ENCODE results near the gene TCF25. TPM values are rescaled to one million over a fixed set of nuclear protein-coding genes. Genes with fewer than 3 reads are reported as not detected.

TCF25 gene
- 100 to 1,000 TPM; 164 to 166 TPM for total RNA-seq

GRCh38 chr16:89873109-89873971 is at the start of gene TCF25:
TCF25 (plus strand) TSS chr16:89873592; CDS start chr16:89873668, 76 bp downstream.

GRCh38 chr16:89828199-89828869 is 45.1 kb upstream of the TCF25 start, which contains the start of gene SPIRE2:
SPIRE2 (plus strand) TSS chr16:89828475; CDS start chr16:89828551, 76 bp downstream.

GRCh38 chr16:89918453-89919347 is 45.3 kb downstream of the TCF25 start, which contains the start of gene MC1R:
MC1R (plus strand) TSS chr16:89918862; CDS start chr16:89919259, 397 bp downstream.

GRCh38 chr16:89922884-89923639 is 49.7 kb downstream of the TCF25 start, which contains the start of gene TUBB3:
TUBB3 (plus strand) TSS chr16:89923342; CDS start chr16:89923402, 60 bp downstream.

Other genes with a start within 250 kb of the TCF25 start
- 100 to 1,000 TPM; 107 to 146 TPM for gene CHMP1A, start 215.9 kb upstream of the TCF25 start, total RNA-seq
- gene SPATA33, start 215.8 kb upstream of the TCF25 start, total RNA-seq = 1 to 10 TPM; 1.7 to 4.0 TPM
- gene CDK10, start 186.9 kb upstream of the TCF25 start, total RNA-seq = 10 to 100 TPM; 24.8 to 27.6 TPM
- 10 to 100 TPM; 17.2 to 18.0 TPM for gene SPATA2L, start 171.9 kb upstream of the TCF25 start, total RNA-seq
- gene VPS9D1, start 152.7 kb upstream of the TCF25 start, total RNA-seq = 1 to 10 TPM; 3.7 to 6.5 TPM
- gene ZNF276, start 152.1 kb upstream of the TCF25 start, total RNA-seq = 10 to 100 TPM; 12.7 to 23.6 TPM
- 10 to 100 TPM; 12.4 to 39.6 TPM for gene FANCA, start 56.9 kb upstream of the TCF25 start, total RNA-seq
- 10 to 100 TPM in 1 of 2 donors, 1 to 10 TPM in 1; 5.9 to 10.3 TPM for gene SPIRE2, start 45.1 kb upstream of the TCF25 start, total RNA-seq
- gene MC1R, start 45.3 kb downstream of the TCF25 start, total RNA-seq = 10 to 100 TPM in 1 of 2 donors, 1 to 10 TPM in 1; 8.3 to 73.9 TPM
- gene TUBB3, start 49.8 kb downstream of the TCF25 start, total RNA-seq = 100 to 1,000 TPM; 126 to 473 TPM
- 10 to 100 TPM; 58.9 to 71.6 TPM for gene DEF8, start 75.2 kb downstream of the TCF25 start, total RNA-seq
- gene DBNDD1, start 145.9 kb downstream of the TCF25 start, total RNA-seq = 10 to 100 TPM; 12.0 to 12.7 TPM
- gene PRDM7, start 203.7 kb downstream of the TCF25 start, total RNA-seq = 10 to 100 TPM; 18.6 to 30.6 TPM

All from melanocyte of skin (primary cell).